Gastrocnemius medialis (tissue), 4 donors: ENCODE data around the gene MAS1.

Experiments used
- CTCF ChIP-seq, 5 experiments: fragments of 450-650 bp in 3 of 5; fragments of 200-600 bp in 2 of 5; sonication (generic) in 2 of 5; IDR thresholded peaks in 4 of 5; conservative IDR thresholded peaks in 1 of 5; 1 replicate in 4 of 5; 2 replicates in 1 of 5; pipeline ENCODE4 v1.5.1; 2016 to 2019; ENCODE audit warnings: antibody characterized with exemption in 5 of 5, mild to moderate bottlenecking in 3 of 5, moderate library complexity in 3 of 5
- POLR2A ChIP-seq, 2 donors: fragments of 450-650 bp; IDR thresholded peaks; one replicate each; pipeline ENCODE4 v1.6.1; 2017; ENCODE audit warnings: antibody characterized with exemption in 2 of 2, mild to moderate bottlenecking in 2 of 2, moderate library complexity in 2 of 2

DNA sequence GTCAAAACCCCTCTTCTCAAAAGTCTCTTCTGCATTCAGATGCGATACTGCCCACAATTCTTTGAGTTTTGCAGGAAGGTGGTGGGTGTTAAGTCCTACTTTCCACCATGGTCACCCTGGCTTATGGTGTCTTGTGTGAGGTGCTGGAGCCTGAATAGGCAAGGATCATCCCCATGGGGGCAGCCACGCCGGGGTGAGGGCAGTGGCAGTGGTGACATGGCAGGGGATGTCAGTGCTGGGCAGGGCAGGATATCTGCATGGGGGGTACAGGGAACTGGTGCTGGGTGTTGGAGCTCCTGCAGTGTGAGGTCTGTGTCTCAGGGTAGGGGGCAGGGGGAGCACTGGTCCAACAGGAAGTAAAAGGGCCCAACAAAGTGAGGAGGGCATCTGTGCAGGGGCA lies 2.3 kb downstream of the MAS1 start:
- no peak for TF ChIP-seq POLR2A (IDR thresholded peaks at IDR 0.05)
- no peak for TF ChIP-seq CTCF (IDR thresholded peaks at IDR 0.05 in 4 of 5, conservative IDR thresholded peaks at IDR 0.05 in 1 of 5)
